B cell (primary cell): ENCODE results near the gene NEGR1. TPM values are rescaled to one million over a fixed set of nuclear protein-coding genes. Genes with fewer than 3 reads are reported as not detected.

Experiments used
- ATAC-seq: fragments of 200-7000 bp; cut with Tn5 transposase; one replicate; pipeline ENCODE4 v1.10.0; 2021; ENCODE audit warnings: low read depth, mild to moderate bottlenecking, moderate number of reproducible peaks, moderate library complexity
- CTCF ChIA-PET: fragments of 350-600 bp; sonication (Branson Sonifier 250); formaldehyde crosslinking; loops from one replicate; lab custom pipeline; 2021; ENCODE audit warnings: antibody characterized with exemption, inconsistent platforms; lab: Charles Lee
- POLR2A ChIA-PET: fragments of 350-600 bp; sonication (Branson Sonifier 250); formaldehyde crosslinking; loops from one replicate; lab custom pipeline; 2021; ENCODE audit warnings: antibody characterized with exemption; lab: Charles Lee
- DNase-seq: peaks from one replicate; pipeline ENCODE4 v3.0.0; 2013
- H2AFZ ChIP-seq: 2 replicates; pipeline ENCODE4 v1.6.1; 2012; ENCODE audit warnings: mild to moderate bottlenecking, low read depth, low read length; ENCODE audit not compliant: insufficient read depth, poor library complexity, severe bottlenecking
- H3K27ac ChIP-seq, 2 donors: 1 replicate in 1 of 2; 2 replicates in 1 of 2; pipeline ENCODE4 v1.5.1; 2012 to 2013; ENCODE audit warnings: low read length in 2 of 2, mild to moderate bottlenecking in 2 of 2, moderate library complexity in 1 of 2
- H3K27me3 ChIP-seq, 4 experiments: fragments of 200-600 bp in 1 of 4; sonication (generic) in 1 of 4; replicated peaks in 1 of 4; 1 replicate in 2 of 4; 2 replicates in 2 of 4; pipeline versions ENCODE4 v1.6.1 to v1.7.0; 2013 to 2016; ENCODE audit warnings: low read length in 3 of 4, mild to moderate bottlenecking in 2 of 4, mixed read lengths in 1 of 4, moderate library complexity in 1 of 4; ENCODE audit not compliant: insufficient read depth in 4 of 4, control insufficient read depth in 3 of 4; ENCODE audit errors: control extremely low read depth in 1 of 4
- H3K36me3 ChIP-seq, 2 experiments: replicated peaks in 1 of 2; 1 replicate in 1 of 2; 2 replicates in 1 of 2; pipeline versions ENCODE4 v1.6.1 to v1.7.1; 2013; ENCODE audit warnings: low read length in 1 of 2; ENCODE audit not compliant: insufficient read depth in 2 of 2, control insufficient read depth in 1 of 2; ENCODE audit errors: control extremely low read depth in 1 of 2, extremely low read depth in 1 of 2
- H3K4me1 ChIP-seq, 2 donors: fragments of 200-600 bp in 1 of 2; sonication (generic) in 1 of 2; 1 replicate in 1 of 2; 2 replicates in 1 of 2; pipeline versions ENCODE4 v1.5.1 to v1.6.1; 2013 to 2017; ENCODE audit warnings: low read length in 2 of 2; ENCODE audit not compliant: control insufficient read depth in 2 of 2, insufficient read depth in 2 of 2
- H3K4me2 ChIP-seq: replicated peaks from 2 replicates; pipeline ENCODE3; 2012; ENCODE audit warnings: mild to moderate bottlenecking, low read depth, low read length; ENCODE audit not compliant: poor library complexity, severe bottlenecking
- H3K4me3 ChIP-seq, 5 experiments: fragments of 200-600 bp in 1 of 5; sonication (generic) in 1 of 5; 1 replicate in 3 of 5; 2 replicates in 2 of 5; pipeline versions ENCODE4 v1.5.1 to v1.7.0; 2011 to 2016; ENCODE audit warnings: low read length in 4 of 5, mild to moderate bottlenecking in 4 of 5, low read depth in 2 of 5, control low read depth in 1 of 5, moderate library complexity in 1 of 5; ENCODE audit not compliant: insufficient read depth in 1 of 5; ENCODE audit errors: control extremely low read depth in 1 of 5, extremely low read depth in 1 of 5
- H3K79me2 ChIP-seq: fragments of 200-600 bp; sonication (generic); one replicate; pipeline ENCODE4 v1.6.0; 2016; ENCODE audit warnings: low read length; ENCODE audit not compliant: control insufficient read depth, insufficient read depth
- H3K9ac ChIP-seq: fragments of 200-600 bp; sonication (generic); 2 replicates; pipeline ENCODE4 v1.6.1; 2017; ENCODE audit warnings: mild to moderate bottlenecking, low read length, moderate library complexity
- H3K9me3 ChIP-seq, 3 donors: one replicate each; pipeline versions ENCODE4 v1.6.1 to v1.7.1; 2013; ENCODE audit warnings: low read length in 2 of 3; ENCODE audit not compliant: control insufficient read depth in 2 of 3, insufficient read depth in 1 of 3; ENCODE audit errors: control extremely low read depth in 1 of 3
- H4K20me1 ChIP-seq: 2 replicates; pipeline ENCODE4 v1.6.0; 2012; ENCODE audit warnings: mild to moderate bottlenecking, low read length; ENCODE audit not compliant: insufficient read depth, control insufficient read depth, poor library complexity, severe bottlenecking
- H3K27ac Mint-ChIP-seq: one replicate; pipeline ENCODE4 v1.8.0; 2021; ENCODE audit warnings: mixed read lengths
- H3K27me3 Mint-ChIP-seq: one replicate; pipeline ENCODE4 v1.8.0; 2021; ENCODE audit warnings: mixed read lengths
- H3K4me1 Mint-ChIP-seq: one replicate; pipeline ENCODE4 v1.8.0; 2021; ENCODE audit warnings: mixed read lengths
- H3K4me3 Mint-ChIP-seq: one replicate; pipeline ENCODE4 v1.8.0; 2021; ENCODE audit warnings: mixed read lengths
- H3K9me3 Mint-ChIP-seq: one replicate; pipeline ENCODE4 v1.8.0; 2022; ENCODE audit warnings: mixed read lengths; ENCODE audit not compliant: insufficient read depth
- CTCF ChIP-seq: fragments of 200-600 bp; IDR thresholded peaks from one replicate; pipeline ENCODE4 v1.8.0; 2022; ENCODE audit warnings: antibody characterized with exemption, mild to moderate bottlenecking
- EZH2 ChIP-seq: IDR thresholded peaks from 2 replicates; pipeline ENCODE4 v1.6.1; 2012; ENCODE audit warnings: borderline replicate concordance, low read depth, mild to moderate bottlenecking, moderate library complexity, low read length; ENCODE audit not compliant: insufficient read depth, poor library complexity, severe bottlenecking
- WGBS: methylation state at CpG from one replicate; pipeline ENCODE4 v1.1.5; 2013; ENCODE audit warnings: missing lambda C conversion rate; ENCODE audit not compliant: insufficient coverage; 5-methylcytosine and 5-hydroxymethylcytosine counted together
- intact Hi-C: fragments of 100-400 bp; cut with micrococcal nuclease; formaldehyde crosslinking; loops from one replicate; pipeline ENCODE4 v1.10.0; 2022
- polyA plus RNA-seq: library from polyadenylated mRNA; depleted of rRNA; stranded (reverse); fragments of >200 nt; gene quantifications from 2 replicates; pipeline ENCODE4 v1.2.3, GENCODE V29; 2012
- total RNA-seq, 2 donors: library from RNA; stranded (reverse); fragments of 120-200 nt in 1 of 2; gene quantifications; 1 replicate in 1 of 2; 2 replicates in 1 of 2; pipeline versions ENCODE4 v1.2.3 to v1.2.4, GENCODE V29; 2013 to 2022

NEGR1 gene
- total and polyA plus RNA-seq, 2 donors (not counting 1 experiment from before 2014, with no cell fraction given), result 0.01 TPM; not detected in 1

GRCh38 chr1:71785000-71785399 is 497.3 kb downstream of the NEGR1 start:
- no peak for TF ChIP-seq CTCF
- no peak for TF ChIP-seq EZH2
- Mint-ChIP-seq H3K4me3 (no peak overlapping the region), H3K9me3 (no peaks in the 10 kb centered on the region), H3K27ac (no peak overlapping the region), H3K4me1 (no peaks in the 10 kb centered on the region), H3K27me3 (no peaks in the 10 kb centered on the region)
- ATAC-seq, result no peak
- no peak overlapping the region for H3K4me2 ChIP-seq
- no peak overlapping the region for H3K4me3 ChIP-seq
- no peak for DNase-seq
- H3K9me3 ChIP-seq, result peaks cover 0 to 1% (median 0%) of the 10 kb centered on the region in 3 donors
- no CpG with 5 or more reads among the region's 3 CpGs for WGBS
- H3K27me3 ChIP-seq, result no peaks in the 10 kb centered on the region
- no peaks in the 10 kb centered on the region for H3K36me3 ChIP-seq
- no peak overlapping the region for H3K27ac ChIP-seq
- ChIA-PET POLR2A (no interaction called here), CTCF (no interaction called here)
- no peaks in the 10 kb centered on the region for H4K20me1 ChIP-seq
- no peaks in the 10 kb centered on the region for H3K4me1 ChIP-seq
- H2AFZ ChIP-seq, result no peak overlapping the region
- H3K79me2 ChIP-seq, result no peaks in the 10 kb centered on the region
- intact Hi-C loops, result no loop called here
- H3K9ac ChIP-seq, result no peak overlapping the region

- Histone ChIP-seq H3K79me2 (no peaks in the 10 kb centered on the region), H3K4me1 (no peaks in the 10 kb centered on the region), H3K9me3 (peaks cover 0 to 1% (median 0%) of the 10 kb centered on the region in 3 donors), H3K4me3 (no peak overlapping the region), H3K27me3 (no peaks in the 10 kb centered on the region), H2AFZ (no peak overlapping the region), H3K27ac (no peak overlapping the region), H3K36me3 (no peaks in the 10 kb centered on the region), H3K9ac (no peak overlapping the region), H3K4me2 (no peak overlapping the region), H4K20me1 (no peaks in the 10 kb centered on the region)
- Mint-ChIP-seq H3K27me3 (no peaks in the 10 kb centered on the region), H3K27ac (no peak overlapping the region), H3K9me3 (no peaks in the 10 kb centered on the region), H3K4me1 (no peaks in the 10 kb centered on the region), H3K4me3 (no peak overlapping the region)
- ChIA-PET POLR2A (no interaction called here), CTCF (no interaction called here)
- no CpG with 5 or more reads among the region's 1 CpG for WGBS
- TF ChIP-seq CTCF (no peak), EZH2 (no peak)
- intact Hi-C loops, result no loop called here
- ATAC-seq (no peak), DNase-seq (no peak)
These were observed 498.1 kb downstream of the NEGR1 start for GRCh38 chr1:71784241-71784640.
